Superior temporal gyrus (tissue), 1 donor: ENCODE measurements around the gene GYG1.

Experiments used
- DNase-seq: peaks from one replicate; pipeline ENCODE4 v3.0.0-alpha.2; 2016; ENCODE audit errors: extremely low spot score

The GYG1 gene

DNA sequence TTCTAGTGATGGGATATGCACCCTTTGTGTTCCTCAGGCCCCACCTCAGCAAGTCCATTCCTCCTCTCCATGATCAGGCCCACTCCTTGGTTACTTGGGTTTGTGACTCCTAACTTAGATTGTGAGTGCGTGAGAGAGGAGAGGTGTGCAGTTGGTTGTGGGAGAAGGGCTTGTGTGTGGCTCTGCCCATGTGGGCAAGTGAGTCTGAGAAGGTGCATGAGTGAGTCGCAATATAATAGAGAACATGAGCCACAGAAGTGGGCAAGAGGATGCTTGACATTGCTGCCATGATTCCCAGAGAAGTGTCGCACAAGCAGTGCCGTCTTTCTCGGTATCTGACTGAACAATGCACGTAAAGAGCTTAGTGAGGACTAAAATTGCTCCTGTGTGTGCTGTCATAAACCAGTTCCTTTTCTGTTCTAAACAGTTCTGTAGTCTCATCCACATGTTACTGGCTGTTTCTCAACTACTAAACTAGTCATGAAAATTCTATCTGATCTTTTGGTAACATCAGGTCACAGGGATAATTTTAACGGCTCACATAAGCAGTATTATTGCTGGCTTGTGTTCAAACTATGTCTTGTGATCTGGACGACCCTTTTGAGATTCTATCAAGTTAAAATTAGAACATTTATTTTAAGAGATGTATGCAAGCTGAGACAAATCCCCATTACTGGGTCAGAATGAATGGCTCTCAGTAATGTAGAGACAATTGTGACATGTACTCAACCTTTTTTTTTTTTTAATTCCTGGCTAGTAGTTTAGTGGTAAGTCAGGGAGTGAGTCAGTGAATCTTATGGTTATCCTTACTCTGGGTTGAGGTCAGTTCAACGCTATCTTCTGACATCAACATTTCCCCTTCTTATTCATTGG is 25.6 kb downstream of the GYG1 start:
- no peak for DNase-seq

DNA sequence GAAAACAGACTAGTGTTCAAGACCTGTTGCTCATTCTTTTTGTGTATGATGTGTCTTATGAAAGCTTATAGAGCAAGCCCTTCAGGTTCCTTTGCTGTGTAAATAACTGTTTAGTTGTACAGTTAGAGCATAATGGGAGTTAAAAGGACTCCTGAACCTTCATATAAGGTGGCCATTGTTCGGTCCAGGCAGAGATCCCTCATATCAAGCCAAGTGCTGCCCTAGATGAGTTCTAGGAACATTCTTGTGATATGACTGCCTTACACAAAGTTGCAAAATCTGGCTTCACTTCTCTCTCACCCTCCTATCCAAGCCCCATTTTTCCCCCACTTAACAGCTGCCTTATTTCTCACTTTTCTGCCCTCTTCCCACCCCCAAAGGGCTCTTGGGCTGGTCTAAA is 26.9 kb downstream of the GYG1 start:
- DNase-seq: no peak

DNA sequence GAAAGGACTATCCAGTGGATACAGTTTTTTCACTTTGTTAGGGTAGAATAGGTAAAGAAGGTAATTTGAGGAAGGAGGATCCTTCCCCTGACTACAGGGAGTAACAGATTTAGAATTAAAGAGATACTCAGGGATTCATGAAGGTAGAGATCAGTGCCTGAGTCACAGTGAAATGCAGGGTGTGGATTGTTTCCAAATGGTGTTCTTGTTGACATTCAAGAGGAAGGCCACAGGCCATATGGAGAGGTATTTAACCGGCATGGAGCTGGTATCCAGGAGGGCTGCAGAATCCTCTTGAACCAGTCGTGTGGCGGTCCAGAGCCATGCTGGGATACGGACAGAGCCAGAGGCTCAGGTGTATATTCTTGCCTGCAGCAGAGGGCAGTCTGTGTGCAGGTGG is 28.2 kb downstream of the GYG1 start:
- no peak for DNase-seq

DNA sequence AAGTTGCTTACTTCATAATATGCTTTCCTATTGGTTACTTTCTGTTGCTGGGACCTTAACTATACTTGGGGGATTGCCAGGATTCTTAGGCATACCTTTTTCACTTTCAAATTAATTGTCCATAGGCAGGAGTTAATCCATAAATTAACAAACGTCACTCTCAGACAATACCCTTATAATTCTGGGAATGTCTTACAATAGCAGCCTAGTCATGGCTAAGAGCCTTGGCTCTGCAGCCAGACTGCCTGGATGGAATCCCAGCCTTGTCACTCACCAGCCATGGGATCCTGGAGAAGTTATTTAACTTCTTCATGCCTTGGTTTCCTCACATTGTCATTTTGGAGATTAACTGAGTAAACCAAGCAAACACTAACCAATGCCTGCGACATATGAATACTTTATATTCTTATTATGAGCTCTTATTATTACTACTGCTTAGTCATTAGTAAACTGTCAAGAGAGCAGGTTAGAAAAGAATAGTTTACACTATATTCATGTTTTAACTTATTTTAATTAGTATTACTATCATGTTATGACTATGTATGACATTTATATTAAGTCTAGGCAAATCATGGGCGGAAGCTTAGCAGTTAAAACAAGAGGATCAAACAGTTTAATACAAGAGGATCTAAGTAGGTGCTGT is 29.0 kb downstream of the GYG1 start:
- no peak for DNase-seq

DNA sequence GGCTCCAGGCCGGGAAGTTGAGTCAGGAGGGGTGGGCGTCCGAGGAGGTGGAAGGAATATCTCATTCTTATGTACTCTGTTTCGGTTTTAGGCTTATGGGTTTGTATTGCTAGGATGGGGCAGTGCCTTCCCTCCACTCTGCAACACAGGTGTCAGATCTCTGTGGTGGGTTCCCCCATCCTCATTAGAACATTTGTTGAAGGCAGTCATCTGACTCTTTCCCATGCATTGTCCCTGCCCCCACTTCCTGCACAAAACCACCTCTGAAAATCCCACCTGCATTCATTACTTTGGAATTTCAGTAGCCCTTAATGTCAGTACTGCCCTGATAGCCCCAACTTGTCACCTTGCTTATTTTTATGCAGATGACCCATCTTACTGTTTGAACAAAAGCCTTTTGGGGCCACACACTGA is 29.5 kb downstream of the GYG1 start:
- DNase-seq: no peak

DNA sequence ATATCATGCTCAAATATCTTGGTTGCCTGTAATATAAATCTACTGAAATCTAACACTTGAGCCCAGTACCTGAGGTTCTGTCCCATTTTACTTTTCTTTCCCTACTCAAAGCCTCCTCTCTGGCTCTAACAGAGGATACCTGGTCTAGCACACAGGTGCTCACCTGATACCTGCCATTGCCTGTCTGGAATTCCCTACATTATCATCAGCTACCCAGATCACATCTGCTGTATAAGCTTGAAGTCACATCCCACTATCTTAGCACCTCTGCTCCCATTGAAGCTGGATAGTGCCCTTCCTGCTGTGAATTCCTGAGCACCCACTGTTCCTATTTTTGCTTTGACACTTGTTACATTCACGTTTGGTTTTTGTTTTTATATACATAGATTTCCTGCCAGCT is 30.5 kb downstream of the GYG1 start:
- no peak for DNase-seq

DNA sequence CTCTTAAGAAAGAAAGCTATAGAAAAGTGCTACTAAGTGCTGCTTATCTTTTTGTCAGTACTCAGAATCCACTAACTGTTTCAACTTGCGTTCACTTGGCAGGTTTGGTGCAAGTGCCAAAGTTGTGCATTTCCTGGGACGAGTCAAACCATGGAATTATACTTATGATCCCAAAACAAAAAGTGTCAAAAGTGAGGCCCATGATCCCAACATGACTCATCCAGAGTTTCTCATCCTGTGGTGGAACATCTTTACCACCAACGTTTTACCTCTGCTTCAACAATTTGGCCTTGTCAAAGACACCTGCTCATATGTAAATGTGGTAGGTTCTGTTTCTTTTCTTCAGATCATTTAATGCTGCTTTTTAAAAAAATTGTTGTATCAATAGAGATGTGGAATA is 32.6 kb downstream of the GYG1 start:
- no peak for DNase-seq

DNA sequence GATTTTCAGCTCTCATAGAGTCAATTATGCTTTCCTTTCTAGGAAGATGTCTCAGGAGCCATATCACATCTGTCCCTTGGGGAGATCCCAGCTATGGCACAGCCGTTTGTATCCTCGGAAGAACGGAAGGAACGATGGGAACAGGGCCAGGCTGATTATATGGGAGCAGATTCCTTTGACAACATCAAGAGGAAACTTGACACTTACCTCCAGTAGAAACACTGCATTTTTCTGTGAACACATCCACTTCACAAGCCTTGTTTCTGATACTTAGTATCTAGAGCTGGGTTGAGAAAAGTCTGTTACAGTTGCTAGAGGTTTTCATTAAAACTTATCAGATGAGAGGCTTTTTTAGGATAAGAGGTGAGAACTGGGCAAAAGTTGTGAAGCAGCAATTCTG is 35.4 kb downstream of the GYG1 start:
- no peak for DNase-seq

DNA sequence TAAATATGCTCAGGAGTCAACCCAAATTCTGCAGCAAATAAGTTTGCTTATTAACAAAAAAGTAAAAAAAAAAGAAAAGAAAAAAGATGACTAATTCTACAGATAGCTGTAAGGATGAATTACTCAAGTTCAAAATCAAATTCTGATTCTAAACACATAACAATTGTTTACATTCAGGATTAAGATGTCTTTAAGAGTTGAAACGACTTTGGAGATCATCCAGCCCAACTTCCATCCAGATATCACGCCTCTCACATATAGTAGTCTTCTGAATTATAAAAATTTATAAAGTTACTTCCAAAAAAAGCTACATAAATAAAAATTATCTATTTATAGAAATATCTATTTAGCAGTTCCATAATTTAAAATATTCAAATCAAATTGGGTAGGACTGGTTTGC is 39.8 kb downstream of the GYG1 start:
- no peak for DNase-seq

DNA sequence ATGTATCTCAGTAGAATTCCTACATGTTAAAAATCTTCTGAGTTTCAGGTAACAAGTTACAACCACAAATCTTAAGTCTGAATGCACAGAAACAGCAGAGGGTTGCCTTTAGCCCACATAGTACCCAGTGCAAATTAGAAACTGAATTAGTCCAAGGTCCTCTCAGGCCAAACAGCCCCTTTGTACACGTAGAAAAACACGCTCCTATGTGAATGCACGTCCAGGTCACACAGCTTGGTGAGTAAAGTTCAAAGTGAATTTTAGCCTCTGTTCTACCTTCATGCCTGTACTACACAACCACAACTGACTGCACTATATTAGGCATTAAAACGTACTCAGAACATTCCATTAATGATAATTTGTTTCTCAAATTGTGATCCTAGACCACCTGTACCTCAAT is 46.3 kb downstream of the GYG1 start:
- no peak for DNase-seq

DNA sequence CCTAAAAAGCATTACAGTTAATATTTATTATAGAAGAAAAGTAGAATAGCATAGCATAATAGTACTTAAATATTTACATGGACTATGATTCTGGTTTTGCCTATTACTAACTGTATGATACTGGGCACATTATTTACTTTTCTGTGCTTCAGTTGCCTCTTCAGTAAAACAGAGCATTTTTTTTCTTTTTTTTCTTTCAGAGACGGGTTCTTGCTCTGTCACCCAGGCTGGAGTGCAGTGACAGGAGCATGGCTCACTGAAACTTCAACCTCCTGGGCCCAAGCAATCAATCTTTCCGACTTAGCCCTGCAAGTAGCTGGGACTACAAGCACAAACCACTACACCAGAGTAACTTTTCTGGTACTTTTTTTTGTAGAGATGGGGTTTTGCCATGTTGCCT is 47.0 kb downstream of the GYG1 start:
- no peak for DNase-seq

DNA sequence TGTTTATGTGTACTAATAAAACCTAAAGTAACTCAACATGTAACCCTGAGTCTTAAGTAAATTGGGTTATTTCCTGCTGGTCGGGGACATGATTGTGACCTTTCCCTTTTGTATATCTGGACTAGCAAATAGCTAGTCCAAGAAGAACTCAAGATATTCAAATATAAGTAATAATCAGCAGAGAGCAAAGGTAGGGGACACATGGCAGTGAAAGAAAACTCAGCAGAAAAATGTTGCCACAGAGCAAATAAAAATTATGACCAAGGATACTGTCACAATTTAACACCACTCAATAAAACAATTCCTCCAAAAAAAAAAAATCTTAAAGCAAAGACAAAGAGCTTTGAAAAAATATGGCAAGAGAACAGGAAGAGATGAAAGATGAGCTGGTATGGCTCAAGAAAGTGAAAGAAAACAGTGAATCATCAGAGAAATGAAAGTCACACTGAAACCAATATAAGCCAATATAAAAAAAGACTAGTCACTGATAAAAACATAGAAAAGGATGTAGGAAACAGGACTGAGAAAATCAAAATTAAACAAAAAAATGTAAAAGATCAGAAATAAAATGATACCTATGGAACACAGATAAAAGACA is 51.5 kb downstream of the GYG1 start:
- DNase-seq: no peak

DNA sequence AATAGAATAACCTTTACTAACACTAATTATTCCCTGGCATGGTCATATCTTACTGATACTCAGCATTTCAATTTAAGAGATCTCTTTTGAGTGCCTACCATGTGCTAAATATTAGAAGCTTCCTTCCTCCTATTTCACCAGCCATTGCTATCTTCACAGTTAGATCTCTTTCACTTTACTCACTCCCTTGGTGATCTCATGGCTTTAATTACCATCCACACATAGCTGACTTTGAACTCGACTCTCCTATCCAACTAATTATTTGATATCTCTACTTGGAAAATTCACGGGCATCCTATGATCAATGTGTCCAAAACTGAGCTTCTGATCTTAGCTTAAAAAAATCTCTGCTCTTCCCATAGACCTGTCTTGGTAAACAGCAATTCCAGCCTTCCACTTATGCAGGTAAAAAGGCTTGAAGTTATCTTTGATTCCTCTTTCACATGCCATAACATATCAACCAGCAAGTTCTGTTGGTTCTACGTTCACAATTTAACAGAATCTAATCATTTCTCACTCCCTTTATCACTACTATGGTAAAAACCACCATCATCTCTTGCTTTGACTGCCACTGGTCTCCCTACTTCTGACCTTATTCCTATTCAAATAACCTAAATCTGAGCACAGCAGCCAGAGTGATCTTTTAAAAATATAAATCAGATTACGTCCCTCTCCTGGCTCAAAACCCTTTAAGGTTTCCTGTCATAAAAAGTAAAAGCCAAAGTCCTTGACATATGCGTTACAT is 53.2 kb downstream of the GYG1 start:
- DNase-seq: no peak

DNA sequence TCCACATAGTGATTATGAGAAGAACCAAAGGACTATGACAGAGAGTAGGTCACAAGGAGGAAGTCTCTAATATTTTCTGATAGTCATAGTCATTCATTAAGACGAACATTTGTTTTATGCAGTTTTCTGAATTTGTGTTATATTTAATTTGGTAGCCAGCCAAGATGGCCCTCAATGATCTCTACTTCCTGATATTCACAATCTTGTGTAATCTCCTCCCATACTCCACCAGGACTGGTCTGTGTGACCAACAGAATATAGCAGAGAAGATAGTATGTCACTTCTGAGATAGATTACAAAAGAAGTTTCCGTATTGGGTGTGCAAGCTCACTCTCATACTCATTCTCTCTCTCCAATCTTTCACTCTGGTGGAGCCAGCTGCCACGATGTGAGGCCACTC is 64.2 kb downstream of the GYG1 start:
- DNase-seq: no peak

DNA sequence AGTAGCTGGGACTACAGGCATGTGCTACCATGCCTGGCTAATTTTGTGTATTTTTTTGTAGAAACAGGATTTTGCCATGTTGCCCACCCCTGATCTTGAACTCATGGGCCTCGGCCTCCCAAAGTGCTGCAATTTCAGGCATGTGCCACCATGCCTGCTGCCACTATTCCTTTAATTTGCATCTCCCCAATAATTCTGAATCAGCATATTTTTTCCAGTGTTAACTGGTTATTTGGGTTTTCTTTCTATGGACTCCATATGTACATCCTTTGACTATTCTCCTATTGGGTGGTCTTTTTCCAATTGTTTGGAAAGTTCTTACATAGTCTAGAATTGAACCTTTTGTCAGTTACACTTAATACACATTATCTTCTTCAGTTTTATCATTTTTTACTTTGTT is 66.9 kb downstream of the GYG1 start:
- DNase-seq: no peak

DNA sequence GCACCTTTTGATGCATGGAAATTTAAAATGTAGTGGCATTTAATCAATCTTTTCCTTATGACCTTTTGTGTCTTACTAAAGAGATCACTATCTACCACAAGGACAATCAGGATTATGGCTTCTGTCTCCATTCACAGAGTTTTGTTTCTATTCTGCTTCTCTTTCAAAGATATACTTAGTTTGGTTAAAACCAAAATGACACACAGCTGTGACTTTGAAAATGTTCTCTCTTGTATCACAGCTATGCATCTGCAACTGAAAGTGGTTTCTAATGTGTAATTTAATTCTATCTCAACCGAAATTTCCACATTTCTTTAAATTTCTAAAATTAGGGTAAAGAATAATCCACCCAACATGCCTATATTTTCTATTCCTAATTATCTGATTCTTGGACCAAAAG is 67.3 kb downstream of the GYG1 start:
- no peak for DNase-seq

DNA sequence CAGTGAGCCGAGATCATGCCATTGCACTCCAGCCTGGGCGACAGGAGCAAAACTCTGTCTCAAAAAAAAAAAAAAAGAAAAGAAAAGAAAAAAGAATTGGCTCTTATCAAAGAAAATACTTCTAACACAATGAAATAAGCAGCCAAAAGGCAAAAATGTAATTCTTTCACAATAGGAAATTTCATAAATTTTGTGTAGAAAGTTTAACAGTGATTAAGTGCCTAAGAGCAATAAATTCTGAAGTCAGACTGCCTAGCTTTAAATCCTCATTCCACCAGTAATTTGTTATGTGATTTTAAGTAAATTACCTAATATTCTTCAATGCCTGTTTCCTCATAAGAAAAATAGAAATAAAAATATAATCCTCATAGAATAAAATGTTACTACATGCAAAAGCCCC is 70.4 kb downstream of the GYG1 start:
- DNase-seq: no peak

DNA sequence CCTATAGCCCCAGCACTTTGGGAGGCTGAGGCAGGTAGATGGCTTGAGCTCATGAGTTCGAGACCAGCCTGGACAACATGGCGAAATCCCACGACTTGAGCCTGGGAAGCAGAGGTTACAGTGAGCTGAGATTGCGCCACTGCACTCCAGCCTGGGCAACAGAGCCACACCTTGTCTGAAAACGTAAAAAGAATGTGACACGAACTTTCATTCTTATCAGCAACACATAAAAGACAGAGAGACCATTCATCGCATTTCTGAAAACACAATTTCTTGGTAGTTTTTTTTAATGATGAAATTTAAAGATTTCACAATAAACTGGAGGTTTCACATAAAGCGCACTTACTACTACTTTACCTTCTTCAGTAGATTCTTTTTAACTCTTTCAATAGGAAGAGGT is 76.5 kb downstream of the GYG1 start:
- no peak for DNase-seq
